ENCODE results near the gene CHST13.
"Not testable (repeated sequence)": the region's sequence is repeated elsewhere in the genome, so short reads cannot be mapped to it uniquely, and the experiment has no call there.

Gene CHST13

DNA sequence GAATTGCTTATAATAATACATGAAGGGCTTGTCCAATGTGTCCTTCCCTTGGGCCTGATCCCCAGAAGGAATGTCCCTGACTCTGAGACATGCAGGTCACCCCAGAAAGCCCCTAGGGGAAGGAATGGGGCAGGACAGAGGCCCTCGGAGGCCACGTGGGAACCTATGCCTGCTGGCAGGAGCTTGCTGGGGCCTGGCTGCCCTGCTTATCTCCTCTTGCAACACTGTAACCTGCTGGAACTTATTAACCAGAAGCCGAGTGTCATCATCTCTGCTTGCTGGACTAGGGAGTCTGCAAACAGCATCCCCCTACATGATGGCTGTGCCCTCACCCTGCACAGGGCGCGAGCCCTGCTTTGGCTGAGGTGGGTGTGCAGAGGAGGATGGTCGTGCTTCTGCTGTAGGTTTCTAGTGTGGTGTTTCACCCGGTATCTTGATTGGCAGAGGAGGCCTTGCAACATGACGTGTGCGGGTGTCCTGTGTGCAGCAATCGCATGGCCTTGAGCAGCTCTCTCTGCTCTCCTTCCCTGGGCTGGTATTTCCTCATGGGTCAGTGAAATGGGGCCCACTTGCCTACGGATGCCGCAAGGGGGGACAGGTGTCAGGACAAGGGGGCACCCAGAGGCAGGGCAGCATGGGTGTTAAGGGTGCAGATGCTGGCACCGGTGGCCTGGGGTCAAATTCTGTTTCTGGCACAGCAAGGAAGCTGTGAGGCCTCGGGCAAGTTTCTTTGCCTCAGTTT lies 5.0 kb downstream of the CHST13 start:
- H3K4me3 ChIP-seq (ENCODE audit: low read length): no peak overlapping the region
- DNase-seq (ENCODE audit: low read depth): peak; percentile 10
- TF ChIP-seq, protein P1, sequence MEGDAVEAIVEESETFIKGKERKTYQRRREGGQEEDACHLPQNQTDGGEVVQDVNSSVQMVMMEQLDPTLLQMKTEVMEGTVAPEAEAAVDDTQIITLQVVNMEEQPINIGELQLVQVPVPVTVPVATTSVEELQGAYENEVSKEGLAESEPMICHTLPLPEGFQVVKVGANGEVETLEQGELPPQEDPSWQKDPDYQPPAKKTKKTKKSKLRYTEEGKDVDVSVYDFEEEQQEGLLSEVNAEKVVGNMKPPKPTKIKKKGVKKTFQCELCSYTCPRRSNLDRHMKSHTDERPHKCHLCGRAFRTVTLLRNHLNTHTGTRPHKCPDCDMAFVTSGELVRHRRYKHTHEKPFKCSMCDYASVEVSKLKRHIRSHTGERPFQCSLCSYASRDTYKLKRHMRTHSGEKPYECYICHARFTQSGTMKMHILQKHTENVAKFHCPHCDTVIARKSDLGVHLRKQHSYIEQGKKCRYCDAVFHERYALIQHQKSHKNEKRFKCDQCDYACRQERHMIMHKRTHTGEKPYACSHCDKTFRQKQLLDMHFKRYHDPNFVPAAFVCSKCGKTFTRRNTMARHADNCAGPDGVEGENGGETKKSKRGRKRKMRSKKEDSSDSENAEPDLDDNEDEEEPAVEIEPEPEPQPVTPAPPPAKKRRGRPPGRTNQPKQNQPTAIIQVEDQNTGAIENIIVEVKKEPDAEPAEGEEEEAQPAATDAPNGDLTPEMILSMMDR (IDR thresholded peaks at IDR 0.05; ENCODE audit: insufficient read depth, low read depth, low read length, missing control alignments): no peak

GRCh38 chr3:126529585-126530170 lies 5.7 kb downstream of the CHST13 start:
- no peak overlapping the region for H3K4me3 ChIP-seq (ENCODE audit: low read length)
- DNase-seq (ENCODE audit: low read depth): no peak
- TF ChIP-seq, protein P1 (IDR thresholded peaks at IDR 0.05; ENCODE audit: insufficient read depth, low read depth, low read length, missing control alignments): no peak

DNA sequence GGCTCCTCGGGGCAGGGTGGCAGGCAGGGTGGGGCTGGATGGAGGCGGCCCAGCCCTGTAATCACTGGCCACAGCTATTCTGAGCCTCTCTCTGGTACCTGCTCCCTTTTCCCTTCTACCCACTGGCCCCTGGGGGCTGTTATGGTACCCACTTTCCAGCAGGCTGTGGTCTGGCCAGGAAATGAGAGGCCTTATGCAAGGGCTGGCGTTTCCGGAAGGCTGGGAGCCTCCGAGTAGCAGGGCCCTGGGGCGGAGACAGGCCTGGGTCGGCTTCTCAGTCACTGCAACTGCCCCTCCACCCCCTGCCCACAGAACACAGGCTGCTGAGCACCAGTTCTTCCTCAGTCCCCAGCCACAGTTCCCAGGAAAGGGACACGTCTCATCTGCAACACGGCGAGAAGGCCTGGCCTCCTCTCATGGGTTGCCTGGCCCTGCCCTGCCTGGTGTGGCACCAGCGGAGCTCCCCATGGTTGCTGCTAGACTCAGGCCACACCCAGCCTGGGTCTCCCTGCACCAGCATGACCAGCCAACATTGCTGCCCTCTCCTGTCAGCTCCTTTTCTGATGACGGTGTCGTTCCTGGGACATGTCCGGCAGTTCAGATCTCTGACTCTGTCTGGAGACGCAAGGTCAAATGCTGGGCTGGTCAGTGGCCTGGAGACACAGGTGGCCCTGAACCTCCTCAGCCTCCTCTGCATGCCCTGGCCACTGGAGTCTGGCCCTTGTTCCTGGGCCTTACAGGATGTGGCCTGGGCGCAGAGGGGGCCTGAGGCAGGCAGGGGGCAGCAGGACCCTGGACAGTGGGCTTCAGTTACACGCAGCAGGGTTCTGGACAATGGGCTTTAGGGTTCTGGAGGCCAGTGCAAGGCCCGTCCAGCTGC lies 6.5 kb downstream of the CHST13 start:
- H3K4me3 ChIP-seq (ENCODE audit: low read length): no peak overlapping the region
- TF ChIP-seq, protein P1 (IDR thresholded peaks at IDR 0.05; ENCODE audit: insufficient read depth, low read depth, low read length, missing control alignments): no peak
- DNase-seq (ENCODE audit: low read depth): no peak

DNA sequence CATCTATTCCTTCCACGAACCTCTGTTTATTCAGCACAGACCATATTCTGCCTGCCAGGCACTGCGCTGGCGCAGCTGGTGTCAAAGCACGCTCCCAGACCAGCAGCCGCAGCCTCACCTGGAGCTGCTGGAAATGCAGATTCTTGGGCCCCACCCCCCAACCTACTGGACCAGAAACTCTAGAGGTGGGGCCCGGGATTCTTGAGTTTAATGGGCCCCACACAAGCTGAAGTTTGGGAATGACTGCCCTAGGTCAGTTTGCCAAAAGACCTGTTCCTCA lies 7.0 kb downstream of the CHST13 start:
- DNase-seq (ENCODE audit: low read depth): no peak
- H3K4me3 ChIP-seq (ENCODE audit: low read length): no peak overlapping the region
- TF ChIP-seq, protein P1 (IDR thresholded peaks at IDR 0.05; ENCODE audit: insufficient read depth, low read depth, low read length, missing control alignments): no peak

- H3K4me3 ChIP-seq (ENCODE audit: low read length): no peak overlapping the region
- no peak for DNase-seq (ENCODE audit: low read depth)
These were observed 9.6 kb downstream of the CHST13 start for GRCh38 chr3:126533506-126533905.

DNA sequence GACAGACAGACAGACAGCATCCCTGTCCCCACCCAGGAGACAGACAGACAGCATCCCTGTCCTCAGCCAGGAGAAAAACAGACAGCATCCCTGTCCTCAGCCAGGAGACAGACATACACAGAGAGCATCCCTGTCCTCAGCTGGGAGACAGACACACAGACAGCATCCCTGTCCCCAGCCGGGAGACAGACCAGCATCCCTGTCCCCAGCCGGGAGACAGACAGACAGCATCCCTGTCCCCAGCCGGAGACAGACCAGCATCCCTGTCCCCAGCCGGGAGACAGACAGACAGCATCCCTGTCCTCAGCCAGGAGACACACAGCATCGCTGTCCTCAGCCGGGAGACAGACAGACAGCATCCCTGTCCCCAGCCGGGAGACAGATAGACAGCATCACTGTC lies 10.8 kb downstream of the CHST13 start:
- not testable (repeated sequence) for H3K4me3 ChIP-seq (ENCODE audit: low read length); DNase-seq (ENCODE audit: low read depth)

More at GRCh38 chr3:126533506-126533905, 9.6 kb downstream of the CHST13 start:
- TF ChIP-seq, protein P1 (IDR thresholded peaks at IDR 0.05; ENCODE audit: insufficient read depth, low read depth, low read length, missing control alignments): no peak

DNA sequence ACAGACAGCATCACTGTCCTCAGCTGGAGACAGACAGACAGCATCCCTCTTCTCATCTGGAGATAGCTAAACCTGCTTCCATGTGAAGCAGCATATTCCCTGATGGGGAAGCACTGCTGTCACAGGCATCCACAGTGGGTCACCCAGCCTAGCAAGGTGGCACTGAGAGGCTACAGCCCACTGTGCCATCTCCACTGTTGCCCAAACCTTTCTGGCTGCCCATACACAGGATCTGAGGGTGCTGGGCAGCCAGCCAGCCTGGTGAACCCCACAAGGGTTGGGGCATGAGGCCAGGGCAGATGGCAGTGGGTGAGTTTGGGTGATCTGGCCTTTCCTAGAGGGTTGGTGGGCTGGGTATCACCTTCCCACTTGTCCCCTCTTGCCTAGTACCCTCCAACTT lies 11.7 kb downstream of the CHST13 start:
- H3K4me3 ChIP-seq (ENCODE audit: low read length): no peak overlapping the region
- no peak for DNase-seq (ENCODE audit: low read depth)
- TF ChIP-seq, protein P1 (IDR thresholded peaks at IDR 0.05; ENCODE audit: insufficient read depth, low read depth, low read length, missing control alignments): no peak
